NCI-H1930 (cell line): ENCODE results near the gene CLEC4M.
A peak's percentile ranks its signal among the peaks of the same experiment; 100 is the strongest.
"Not testable (repeated sequence)": the region's sequence is repeated elsewhere in the genome, so short reads cannot be mapped to it uniquely, and the experiment has no call there.

Experiments
- DNase-seq, 2 experiments: peaks; one replicate each; lab custom pipeline; 2025; lab: John Stamatoyannopoulos, UW

The CLEC4M gene

DNA sequence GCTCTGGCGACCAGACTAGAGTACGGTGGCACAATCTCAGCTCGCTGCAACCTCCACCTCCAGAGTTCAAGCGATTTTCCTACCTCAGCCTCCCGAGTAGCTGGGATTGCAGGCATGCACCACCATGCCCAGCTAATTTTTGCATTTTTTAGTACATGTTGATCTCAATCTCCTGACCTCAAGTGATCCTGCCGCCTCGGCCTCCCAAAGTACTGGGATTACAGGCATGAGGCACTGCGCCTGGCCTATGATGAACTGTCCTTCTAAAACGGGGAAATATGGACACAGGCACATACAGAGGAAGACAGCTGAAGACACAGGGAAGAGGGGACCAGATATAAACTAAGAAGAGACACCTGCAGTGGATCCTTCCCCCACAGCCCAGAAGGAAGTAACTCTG is 12.7 kb downstream of the CLEC4M start:
- DNase-seq = no peak

GRCh38 chr19:7778081-7778480 is 15.0 kb downstream of the CLEC4M start:
- DNase-seq = no peak

DNA sequence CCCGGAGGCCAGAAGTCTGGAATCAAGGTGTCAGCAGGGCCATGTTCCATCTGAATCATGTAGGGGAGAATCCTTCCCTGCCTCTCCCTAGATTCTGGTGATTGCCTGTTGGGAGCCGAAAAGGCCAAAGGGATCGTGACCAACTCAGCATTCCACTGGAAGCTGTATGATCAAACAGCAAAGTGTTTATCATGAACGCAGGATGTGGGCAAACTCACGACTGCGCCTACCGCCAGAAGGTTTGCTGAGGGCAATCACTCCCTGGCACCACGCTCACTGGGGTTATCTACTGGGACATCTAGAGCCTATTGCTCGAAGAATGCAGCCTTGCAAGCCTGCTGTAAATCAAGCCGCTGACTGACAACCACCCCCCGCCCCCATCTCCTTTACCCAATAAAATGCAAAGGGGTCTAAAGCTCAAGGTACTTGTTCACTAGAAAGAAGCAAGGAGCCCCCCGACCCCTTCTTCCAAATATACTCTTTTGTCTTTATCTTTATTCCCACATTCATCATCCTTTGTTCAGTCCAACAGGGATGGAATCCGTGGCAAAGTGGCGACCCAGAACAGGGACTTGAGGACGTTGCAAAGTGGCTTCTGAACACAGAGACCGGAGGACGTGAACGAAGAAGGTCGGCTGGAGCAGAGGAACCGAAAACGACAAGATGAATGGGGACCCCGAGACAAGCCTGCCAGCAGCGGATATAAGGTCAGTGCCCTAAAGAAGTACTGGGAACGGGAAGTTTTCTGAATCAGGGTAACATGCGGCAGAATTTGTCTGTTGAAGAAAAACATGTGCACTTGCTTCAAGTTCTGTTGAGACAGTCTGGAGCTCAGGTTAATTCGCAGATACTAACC is 16.8 kb downstream of the CLEC4M start:
- no peak for DNase-seq

GRCh38 chr19:7781157-7781556 is 18.1 kb downstream of the CLEC4M start:
- no peak for DNase-seq

DNA sequence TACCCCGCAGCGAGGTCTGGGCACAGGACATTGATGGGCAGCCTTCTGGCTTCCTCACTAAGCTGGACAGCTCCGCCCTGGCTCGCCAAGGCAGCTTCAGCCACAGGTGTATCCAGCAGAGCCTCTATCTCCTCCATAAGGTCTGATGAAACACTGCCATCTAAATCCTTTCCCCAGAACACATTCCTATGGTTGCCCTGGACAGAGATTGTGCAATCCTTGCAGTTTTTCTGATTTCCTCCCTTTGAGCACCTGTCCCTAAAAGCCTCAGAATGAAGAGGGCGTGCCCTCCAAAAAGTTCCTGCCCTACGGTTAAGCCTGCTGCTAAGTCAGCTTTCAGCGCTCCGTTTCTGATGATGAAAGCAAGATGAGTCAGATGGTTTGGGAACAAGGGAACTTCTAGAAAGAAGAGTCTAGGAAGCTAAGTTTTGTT is 21.0 kb downstream of the CLEC4M start:
- no peak for DNase-seq

DNA sequence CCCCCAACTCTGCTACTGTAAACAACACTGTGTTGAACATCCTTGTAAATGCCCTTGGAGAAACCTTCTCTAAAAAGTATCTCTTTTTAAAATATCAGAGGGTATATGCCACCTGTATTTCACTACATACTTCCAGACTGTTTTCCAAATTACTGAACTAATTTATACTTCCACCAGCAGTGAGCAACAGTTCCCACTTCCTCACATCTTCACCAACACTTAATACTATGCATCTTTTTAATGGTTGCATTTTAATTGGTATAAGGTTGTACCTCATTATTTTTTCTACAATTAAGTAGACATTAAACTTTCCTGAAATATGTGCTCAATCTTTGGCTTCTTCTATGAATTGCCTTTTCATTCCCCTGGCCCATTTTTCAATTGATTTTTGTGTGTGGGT is 21.8 kb downstream of the CLEC4M start:
- DNase-seq = no peak

DNA sequence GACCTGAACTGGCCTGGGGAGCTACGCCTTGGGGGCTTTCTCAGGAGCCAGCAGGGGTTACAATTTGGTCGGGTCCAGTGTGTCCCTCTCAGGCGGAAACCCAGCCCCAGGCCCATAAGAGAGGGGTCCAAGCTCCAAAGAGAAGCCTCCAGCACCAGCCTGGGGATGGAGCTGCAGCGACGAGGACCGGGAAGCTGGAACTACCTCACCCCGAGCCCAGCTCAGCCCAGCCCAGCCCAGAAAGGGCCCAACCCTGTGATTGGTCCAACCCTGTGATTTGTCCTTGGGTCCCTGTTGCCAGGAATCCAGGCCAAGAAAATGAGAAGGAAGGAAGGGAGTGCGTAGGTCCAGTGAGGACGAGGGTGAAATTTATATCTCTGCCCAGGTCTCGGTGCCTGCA is 24.1 kb downstream of the CLEC4M start:
- no peak for DNase-seq

GRCh38 chr19:7787602-7788177 is 24.6 kb downstream of the CLEC4M start:
- no peak for DNase-seq

DNA sequence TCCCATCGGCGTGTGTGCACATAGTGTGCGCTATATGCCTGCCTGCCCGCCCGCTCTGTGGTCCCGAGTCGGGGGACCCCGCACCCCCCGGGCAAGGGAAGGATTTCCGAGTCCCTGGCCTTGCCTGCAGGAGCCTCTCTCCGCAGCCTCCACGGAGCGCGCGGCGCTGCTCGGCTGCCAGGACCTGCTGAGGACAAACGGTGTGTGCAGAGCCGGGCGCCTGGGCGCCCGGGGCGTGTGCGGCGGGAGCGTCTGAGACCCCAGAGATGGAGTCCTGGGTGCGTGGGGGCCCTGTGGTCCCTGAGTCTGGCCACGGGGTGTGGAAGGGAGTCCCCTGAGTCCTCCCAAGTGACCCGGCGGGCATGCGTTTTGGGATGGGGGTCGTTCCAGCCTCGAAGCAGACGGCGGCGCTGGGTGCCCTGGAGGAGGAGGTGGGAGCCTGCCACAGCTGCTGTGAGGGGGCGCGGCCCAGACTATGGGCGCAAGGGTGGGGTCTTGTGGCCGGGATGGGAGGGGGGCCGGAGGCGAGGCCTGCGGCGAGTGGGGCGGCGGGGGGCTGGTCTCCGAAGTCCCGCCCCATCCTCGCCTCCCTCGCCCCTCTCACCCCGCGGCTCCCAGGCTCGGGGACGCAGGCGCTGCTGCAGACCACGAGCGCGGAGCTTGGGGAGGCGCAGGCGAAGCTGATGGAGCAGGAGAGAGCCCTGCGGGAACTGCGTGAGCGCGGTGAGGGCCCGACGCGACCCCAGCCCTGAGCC is 25.3 kb downstream of the CLEC4M start:
- DNase-seq = no peak

DNA sequence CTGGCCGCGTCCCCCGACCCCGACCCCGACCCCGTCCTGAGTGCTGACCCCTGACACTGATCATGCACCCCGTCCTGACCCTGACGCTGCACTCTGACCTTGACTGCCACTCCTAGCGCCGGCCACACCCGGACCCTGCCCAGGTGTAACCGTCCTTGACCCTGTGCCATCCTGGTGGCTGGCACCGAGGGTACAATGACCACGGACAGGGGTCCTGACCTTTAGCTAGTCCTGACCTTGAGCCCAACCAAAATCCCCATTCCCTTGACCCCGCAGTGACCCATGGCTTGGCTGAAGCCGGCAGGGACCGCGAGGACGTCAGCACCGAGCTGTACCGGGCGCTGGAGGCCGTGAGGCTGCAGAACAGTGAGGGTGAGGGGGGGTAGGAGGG is 25.9 kb downstream of the CLEC4M start:
- DNase-seq = no peak

- DNase-seq = no peak
Measured at GRCh38 chr19:7789447-7789846, 26.4 kb downstream of the CLEC4M start.

GRCh38 chr19:7790416-7790815 is 27.4 kb downstream of the CLEC4M start:
- DNase-seq = no peak

- DNase-seq = no peak
Measured at GRCh38 chr19:7792281-7792680, 29.2 kb downstream of the CLEC4M start.

DNA sequence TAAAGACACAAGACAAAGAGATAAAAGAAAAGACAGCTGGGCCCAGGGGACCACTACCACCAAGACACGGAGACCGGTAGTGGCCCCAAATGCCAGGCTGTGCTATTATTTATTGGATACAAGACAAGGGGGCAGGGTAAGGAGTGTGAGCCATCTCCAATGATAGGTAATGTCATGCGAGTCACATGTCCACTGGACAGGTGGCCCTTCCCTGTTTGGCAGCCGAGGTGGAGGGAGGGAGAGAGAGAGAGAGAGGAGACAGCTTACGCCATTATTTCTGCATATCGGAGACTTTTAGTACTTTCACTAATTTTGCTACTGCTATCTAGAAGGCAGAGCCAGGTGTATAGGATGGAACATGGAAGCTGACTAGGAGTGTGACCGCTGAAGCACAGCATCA is 29.7 kb downstream of the CLEC4M start:
- not testable (repeated sequence) for DNase-seq

DNA sequence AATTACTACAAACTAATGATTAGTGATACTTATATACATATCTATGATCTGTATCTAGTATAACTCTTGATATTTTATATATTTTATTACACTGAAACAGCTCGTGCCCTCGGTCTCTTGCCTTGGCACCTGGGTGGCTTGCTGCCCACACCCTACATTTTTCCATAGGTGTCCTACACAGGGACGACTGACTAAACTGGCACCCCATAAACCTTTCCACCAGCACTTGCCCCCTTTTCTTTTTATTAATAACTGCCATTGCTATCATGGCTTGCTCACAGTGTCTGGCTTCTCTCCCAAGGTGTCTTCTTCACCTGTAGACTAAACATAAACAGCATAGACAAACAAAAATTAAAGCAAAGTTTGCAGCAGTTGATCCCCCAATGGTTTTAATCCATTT is 30.4 kb downstream of the CLEC4M start:
- DNase-seq = no peak

DNA sequence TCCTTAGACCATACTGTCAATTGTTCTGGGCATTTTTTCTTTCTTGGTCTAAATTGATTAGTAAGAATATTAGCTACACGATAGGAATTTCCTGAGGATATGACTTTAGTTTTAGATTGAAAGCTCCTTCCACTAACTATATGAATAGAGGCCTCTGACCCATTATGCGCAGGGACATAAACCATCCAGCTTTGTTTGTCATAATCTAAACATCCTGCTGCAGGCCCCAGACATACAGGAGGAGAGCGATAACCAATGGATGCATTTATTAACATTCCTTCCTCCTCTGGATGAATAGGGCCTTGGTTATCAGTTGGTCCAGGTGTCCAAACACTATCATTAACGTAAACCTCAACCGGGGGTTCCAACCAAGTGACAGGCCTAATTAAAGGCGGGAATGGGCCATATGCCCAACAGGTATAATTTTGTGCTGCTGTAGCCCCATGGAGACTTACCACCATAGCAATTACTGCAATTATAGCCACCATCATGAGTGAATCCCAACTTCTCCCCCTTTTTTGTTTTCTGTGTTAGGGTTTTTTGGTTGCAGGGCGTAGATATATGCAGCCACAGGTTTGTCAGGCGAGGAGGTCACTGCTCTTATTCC is 32.6 kb downstream of the CLEC4M start:
- DNase-seq = peak; percentile 85 to 89

DNA sequence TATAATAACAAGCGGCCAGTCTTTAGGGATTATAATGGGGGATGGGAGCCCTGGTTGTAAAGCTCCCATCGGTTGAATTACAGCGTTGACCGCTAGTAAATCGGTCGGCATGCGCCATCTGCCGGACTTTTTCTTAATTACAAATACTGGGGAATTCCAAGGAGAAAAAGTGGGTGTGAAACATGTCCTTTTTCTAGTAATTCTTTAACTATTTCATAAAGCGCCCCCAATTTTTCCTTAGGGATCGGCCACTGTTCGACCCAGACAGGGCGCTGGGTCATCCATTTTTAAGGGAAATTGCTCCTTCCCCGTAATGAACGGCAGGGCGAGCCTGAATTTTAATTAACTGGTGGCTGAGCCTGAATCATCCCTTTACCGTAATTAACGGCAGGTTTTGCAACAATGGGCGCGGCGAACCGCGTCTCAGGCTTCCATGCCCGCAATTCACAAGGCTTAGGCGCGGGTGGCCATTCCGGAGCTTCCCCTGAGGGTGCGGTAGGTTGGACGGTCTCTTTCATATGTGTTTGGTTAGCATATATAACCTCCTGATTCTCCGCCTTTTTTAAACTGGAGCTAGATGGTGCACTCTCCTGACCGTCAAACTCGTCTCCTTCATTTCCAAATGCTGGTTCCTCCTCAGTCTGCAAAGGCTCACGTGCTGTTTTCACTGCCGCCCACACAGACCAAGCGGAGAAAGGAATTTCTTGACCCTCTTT is 36.8 kb downstream of the CLEC4M start:
- peak; percentile 41 to 80 for DNase-seq

DNA sequence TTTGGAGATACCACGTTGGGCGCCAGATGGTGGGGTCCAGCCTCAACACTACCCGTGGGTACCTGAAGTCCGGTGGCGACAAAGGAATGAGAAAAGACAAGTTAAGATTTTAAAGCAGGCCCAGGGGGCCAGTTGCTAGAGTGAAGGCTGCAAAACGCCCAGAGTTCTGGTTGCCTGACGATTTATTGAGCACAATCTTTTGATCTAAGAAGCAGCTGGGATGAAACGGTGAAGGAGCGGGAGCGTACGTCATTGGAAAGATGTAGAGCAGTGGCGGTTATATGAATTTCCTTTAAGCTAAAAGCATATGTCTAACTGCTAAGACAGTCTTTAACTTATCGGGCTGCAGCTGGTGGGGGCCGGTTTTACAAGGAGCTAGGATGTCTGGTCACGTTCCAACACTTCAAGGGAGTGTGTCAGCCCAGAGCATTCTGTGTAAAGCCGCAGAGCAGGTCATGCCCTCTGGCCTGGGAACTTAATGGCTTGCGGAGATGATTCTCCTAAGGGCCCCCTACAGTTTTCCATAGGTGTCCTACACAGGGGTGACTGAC is 38.1 kb downstream of the CLEC4M start:
- DNase-seq = no peak

DNA sequence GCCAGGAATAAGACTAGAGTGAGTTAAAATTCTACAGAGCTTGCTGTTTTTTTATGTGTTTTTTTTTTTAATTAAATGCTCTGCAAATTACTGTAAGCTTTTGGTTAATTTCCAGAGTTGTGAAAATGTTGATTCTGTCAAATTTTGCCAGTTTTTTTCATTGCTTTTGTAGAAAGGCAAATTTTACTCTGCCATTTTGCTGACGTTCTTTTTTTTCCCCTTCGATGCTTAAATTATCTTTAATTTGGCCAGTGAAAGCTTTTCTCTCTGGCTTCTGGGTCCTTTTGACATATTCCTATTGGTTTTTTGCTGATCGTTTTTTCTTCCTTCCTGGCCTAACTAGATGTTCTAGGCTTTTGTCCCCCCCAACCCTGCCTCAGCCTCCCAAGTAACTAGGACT is 43.2 kb downstream of the CLEC4M start:
- DNase-seq = no peak

DNA sequence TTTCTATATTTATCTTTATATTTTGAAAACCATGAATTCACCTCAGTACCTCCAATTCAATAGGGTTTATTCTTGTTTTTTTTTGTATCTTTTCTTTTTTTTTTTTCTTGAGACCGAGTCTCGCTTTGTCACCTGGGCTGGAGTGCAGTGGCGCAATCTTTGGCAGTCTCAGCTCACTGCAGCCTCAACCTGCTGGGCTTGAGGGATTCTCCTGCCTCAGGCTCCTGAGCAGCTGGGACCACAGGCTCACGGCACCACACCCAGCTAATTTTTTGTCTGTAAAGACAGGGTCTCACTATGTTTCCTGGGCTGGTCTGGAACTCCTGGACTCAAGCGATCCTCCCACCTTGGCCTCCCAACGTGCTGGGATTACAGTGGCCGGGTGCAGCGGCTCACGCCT is 43.8 kb downstream of the CLEC4M start:
- DNase-seq = no peak

DNA sequence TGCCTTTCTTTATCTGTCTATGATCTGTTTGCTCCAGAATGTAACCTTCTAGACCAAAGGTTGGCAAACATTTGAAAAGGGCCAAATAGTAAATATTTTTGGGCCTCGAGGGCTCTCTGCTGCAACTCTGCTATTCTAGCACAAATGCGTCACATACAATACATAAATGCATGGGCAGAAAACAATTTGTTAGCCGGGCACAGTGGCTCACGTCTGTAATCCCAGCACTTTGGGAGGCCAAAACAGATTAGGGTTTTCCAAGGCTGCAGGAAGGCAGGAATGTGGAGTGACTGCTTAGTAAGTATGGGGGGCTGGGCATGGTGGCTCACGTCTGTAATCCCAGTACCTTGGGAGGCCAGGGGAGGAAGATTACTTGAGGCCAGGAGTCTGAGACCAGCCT is 45.1 kb downstream of the CLEC4M start:
- DNase-seq = no peak

DNA sequence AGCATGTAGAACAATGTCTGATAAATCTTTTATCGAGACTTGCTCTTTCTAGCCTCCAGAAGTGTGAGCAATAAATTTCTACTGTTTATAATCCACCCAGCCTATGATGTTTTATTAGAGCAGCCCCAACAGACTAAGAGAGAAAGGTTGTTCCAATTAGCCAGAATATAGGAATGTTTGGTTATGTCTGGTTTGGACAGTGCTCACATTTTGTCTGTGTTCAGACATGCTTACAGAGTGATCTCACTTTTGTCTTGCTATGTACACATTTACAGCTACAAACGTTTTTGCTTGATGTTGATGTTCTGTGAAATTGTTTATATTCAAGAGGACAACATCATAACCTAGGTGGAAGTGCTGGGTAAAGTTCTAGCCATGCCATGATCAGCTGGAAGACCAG is 48.9 kb downstream of the CLEC4M start:
- DNase-seq = no peak
